WTC11 (cell line): ENCODE data around the gene AGPAT3. TPM values are rescaled to one million over a fixed set of nuclear protein-coding genes. Genes with fewer than 3 reads are reported as not detected.

Experiments
- ATAC-seq: fragments of 200-7000 bp; cut with Tn5 transposase; 2 replicates; pipeline ENCODE4 v1.10.0; 2021; ENCODE audit warnings: mild to moderate bottlenecking, moderate library complexity
- CTCF ChIA-PET: fragments of 300-600 bp; sonication (Branson Sonifier 250); formaldehyde crosslinking; loops from one replicate; lab custom pipeline; 2021; ENCODE audit warnings: antibody characterized with exemption; lab: Charles Lee
- POLR2A ChIA-PET: fragments of 350-600 bp; sonication (Branson Sonifier 250); formaldehyde crosslinking; loops from one replicate; lab custom pipeline; 2021; ENCODE audit warnings: antibody characterized with exemption; lab: Charles Lee
- DNase-seq: peaks from one replicate; pipeline ENCODE4 v3.0.0; 2021; ENCODE audit warnings: low spot score
- H3K27ac Mint-ChIP-seq: 2 replicates; pipeline ENCODE4 v1.8.0; 2021; ENCODE audit warnings: mixed read lengths
- H3K27me3 Mint-ChIP-seq: 2 replicates; pipeline ENCODE4 v1.8.0; 2021; ENCODE audit warnings: low read depth, mild to moderate bottlenecking, moderate library complexity, mixed read lengths
- H3K36me3 Mint-ChIP-seq: 2 replicates; pipeline ENCODE4 v1.8.0; 2021; ENCODE audit warnings: mixed read lengths
- H3K4me1 Mint-ChIP-seq: 2 replicates; pipeline ENCODE4 v1.8.0; 2022; ENCODE audit warnings: mixed read lengths
- H3K4me3 Mint-ChIP-seq: 2 replicates; pipeline ENCODE4 v1.8.0; 2021; ENCODE audit warnings: mild to moderate bottlenecking, moderate library complexity, mixed read lengths
- H3K9me3 Mint-ChIP-seq: 2 replicates; pipeline ENCODE4 v1.8.0; 2021; ENCODE audit warnings: mixed read lengths
- CTCF ChIP-seq: fragments of 200-600 bp; IDR thresholded peaks from 2 replicates; pipeline ENCODE4 v1.8.0; 2022; ENCODE audit warnings: antibody characterized with exemption
- FOXJ3 ChIP-seq: sonication (generic); formaldehyde crosslinking; IDR thresholded peaks from 2 replicates; pipeline ENCODE4 v1.9.0; 2021; ENCODE audit warnings: missing genetic modification reagents, mild to moderate bottlenecking, borderline replicate concordance
- FOXK1 ChIP-seq: sonication (generic); formaldehyde crosslinking; IDR thresholded peaks from 2 replicates; pipeline ENCODE4 v1.8.0; 2022; ENCODE audit warnings: mild to moderate bottlenecking, moderate library complexity, missing genetic modification reagents
- NR1H2 ChIP-seq: sonication (generic); formaldehyde crosslinking; IDR thresholded peaks from 2 replicates; pipeline ENCODE4 v1.9.0; 2021; ENCODE audit warnings: mild to moderate bottlenecking, moderate library complexity, missing genetic modification reagents
- PRDM15 ChIP-seq: sonication (generic); formaldehyde crosslinking; IDR thresholded peaks from 2 replicates; pipeline ENCODE4 v1.8.0; 2022; ENCODE audit warnings: missing genetic modification reagents
- RORB ChIP-seq: fragments of 250-450 bp; sonication (Bioruptor Pico); IDR thresholded peaks from 2 replicates; pipeline ENCODE4 v1.9.0; 2021; ENCODE audit warnings: mild to moderate bottlenecking
- ZBTB43 ChIP-seq: sonication (generic); formaldehyde crosslinking; IDR thresholded peaks from 2 replicates; pipeline ENCODE4 v1.8.1; 2023; ENCODE audit warnings: mild to moderate bottlenecking, missing genetic modification reagents
- ZNF423 ChIP-seq: fragments of 250-450 bp; sonication (Bioruptor Pico); IDR thresholded peaks from 2 replicates; pipeline ENCODE4 v2.1.2; 2022; ENCODE audit warnings: mild to moderate bottlenecking, moderate library complexity
- ZNF425 ChIP-seq: fragments of 250-450 bp; sonication (Bioruptor Pico); conservative IDR thresholded peaks from 2 replicates; pipeline ENCODE4 v1.9.0; 2021; ENCODE audit warnings: mild to moderate bottlenecking
- ZNF671 ChIP-seq: fragments of 250-450 bp; sonication (Bioruptor Pico); IDR thresholded peaks from 2 replicates; pipeline ENCODE4 v1.8.0; 2021; ENCODE audit warnings: mild to moderate bottlenecking
- total RNA-seq: library from RNA; stranded (reverse); gene quantifications from 3 replicates; pipeline ENCODE4 v1.2.3, GENCODE V29; 2021
- TF ChIP-seq, protein P1 (sequence below): sonication (generic); formaldehyde crosslinking; IDR thresholded peaks from 2 replicates; pipeline ENCODE4 v1.8.0; 2022; ENCODE audit warnings: mild to moderate bottlenecking, missing genetic modification reagents
- TF ChIP-seq, protein P2 (sequence below): sonication (generic); formaldehyde crosslinking; IDR thresholded peaks from 2 replicates; pipeline ENCODE4 v1.8.1; 2022; ENCODE audit warnings: missing genetic modification reagents, borderline replicate concordance
- TF ChIP-seq, protein P3 (sequence below): sonication (generic); formaldehyde crosslinking; IDR thresholded peaks from 2 replicates; pipeline ENCODE4 v1.8.0; 2022; ENCODE audit warnings: mild to moderate bottlenecking, missing genetic modification reagents
- TF ChIP-seq, protein P4 (sequence below): fragments of 250-450 bp; sonication (Bioruptor Pico); IDR thresholded peaks from 2 replicates; pipeline ENCODE4 v1.9.0; 2021; ENCODE audit warnings: mild to moderate bottlenecking, borderline replicate concordance
- TF ChIP-seq, protein P5 (sequence below): sonication (generic); formaldehyde crosslinking; IDR thresholded peaks from 2 replicates; pipeline ENCODE4 v1.8.1; 2022; ENCODE audit warnings: low read depth, mild to moderate bottlenecking, moderate library complexity, missing genetic modification reagents, borderline replicate concordance

Gene AGPAT3
- total RNA-seq, 1 experiment from 2014 or later = 5.6 TPM

- H3K4me3 Mint-ChIP-seq = no peak overlapping the region
- ChIA-PET POLR2A (no interaction called here), CTCF (interaction anchor here (0.7 to 3.0 kb wide), 3 partner anchors 18 to 141 kb away, joined by 3 to 10 read pairs (median 3); no protein-coding TSS in a partner anchor)
- H3K36me3 Mint-ChIP-seq = no peaks in the 10 kb centered on the region
- peaks cover 8% of the 10 kb centered on the region for H3K9me3 Mint-ChIP-seq
- DNase-seq = no peak
- no peaks in the 10 kb centered on the region for H3K4me1 Mint-ChIP-seq
- no peak for ATAC-seq
- H3K27me3 Mint-ChIP-seq = no peaks in the 10 kb centered on the region; the same call in 1 of the 2 replicates
- H3K27ac Mint-ChIP-seq = no peak overlapping the region
- TF ChIP-seq PRDM15 (no peak), FOXK1 (CRISPR knock-in tag) (no peak), ZNF423 (no peak), ZNF671 (CRISPR knock-in tag) (no peak), FOXJ3 (CRISPR knock-in tag) (no peak), NR1H2 (no peak), RORB (no peak), ZBTB43 (CRISPR knock-in tag) (no peak), ZNF425 (CRISPR knock-in tag) (no peak), CTCF (no peak)
- TF ChIP-seq, protein P1, sequence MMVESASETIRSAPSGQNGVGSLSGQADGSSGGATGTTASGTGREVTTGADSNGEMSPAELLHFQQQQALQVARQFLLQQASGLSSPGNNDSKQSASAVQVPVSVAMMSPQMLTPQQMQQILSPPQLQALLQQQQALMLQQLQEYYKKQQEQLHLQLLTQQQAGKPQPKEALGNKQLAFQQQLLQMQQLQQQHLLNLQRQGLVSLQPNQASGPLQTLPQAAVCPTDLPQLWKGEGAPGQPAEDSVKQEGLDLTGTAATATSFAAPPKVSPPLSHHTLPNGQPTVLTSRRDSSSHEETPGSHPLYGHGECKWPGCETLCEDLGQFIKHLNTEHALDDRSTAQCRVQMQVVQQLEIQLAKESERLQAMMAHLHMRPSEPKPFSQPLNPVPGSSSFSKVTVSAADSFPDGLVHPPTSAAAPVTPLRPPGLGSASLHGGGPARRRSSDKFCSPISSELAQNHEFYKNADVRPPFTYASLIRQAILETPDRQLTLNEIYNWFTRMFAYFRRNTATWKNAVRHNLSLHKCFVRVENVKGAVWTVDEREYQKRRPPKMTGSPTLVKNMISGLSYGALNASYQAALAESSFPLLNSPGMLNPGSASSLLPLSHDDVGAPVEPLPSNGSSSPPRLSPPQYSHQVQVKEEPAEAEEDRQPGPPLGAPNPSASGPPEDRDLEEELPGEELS (CRISPR knock-in tag) = no peak
- TF ChIP-seq, protein P2, sequence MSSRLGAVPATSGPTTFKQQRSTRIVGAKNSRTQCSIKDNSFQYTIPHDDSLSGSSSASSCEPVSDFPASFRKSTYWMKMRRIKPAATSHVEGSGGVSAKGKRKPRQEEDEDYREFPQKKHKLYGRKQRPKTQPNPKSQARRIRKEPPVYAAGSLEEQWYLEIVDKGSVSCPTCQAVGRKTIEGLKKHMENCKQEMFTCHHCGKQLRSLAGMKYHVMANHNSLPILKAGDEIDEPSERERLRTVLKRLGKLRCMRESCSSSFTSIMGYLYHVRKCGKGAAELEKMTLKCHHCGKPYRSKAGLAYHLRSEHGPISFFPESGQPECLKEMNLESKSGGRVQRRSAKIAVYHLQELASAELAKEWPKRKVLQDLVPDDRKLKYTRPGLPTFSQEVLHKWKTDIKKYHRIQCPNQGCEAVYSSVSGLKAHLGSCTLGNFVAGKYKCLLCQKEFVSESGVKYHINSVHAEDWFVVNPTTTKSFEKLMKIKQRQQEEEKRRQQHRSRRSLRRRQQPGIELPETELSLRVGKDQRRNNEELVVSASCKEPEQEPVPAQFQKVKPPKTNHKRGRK (CRISPR knock-in tag) = no peak
- TF ChIP-seq, protein P3, sequence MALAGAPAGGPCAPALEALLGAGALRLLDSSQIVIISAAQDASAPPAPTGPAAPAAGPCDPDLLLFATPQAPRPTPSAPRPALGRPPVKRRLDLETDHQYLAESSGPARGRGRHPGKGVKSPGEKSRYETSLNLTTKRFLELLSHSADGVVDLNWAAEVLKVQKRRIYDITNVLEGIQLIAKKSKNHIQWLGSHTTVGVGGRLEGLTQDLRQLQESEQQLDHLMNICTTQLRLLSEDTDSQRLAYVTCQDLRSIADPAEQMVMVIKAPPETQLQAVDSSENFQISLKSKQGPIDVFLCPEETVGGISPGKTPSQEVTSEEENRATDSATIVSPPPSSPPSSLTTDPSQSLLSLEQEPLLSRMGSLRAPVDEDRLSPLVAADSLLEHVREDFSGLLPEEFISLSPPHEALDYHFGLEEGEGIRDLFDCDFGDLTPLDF (CRISPR knock-in tag) = no peak
- TF ChIP-seq, protein P4, sequence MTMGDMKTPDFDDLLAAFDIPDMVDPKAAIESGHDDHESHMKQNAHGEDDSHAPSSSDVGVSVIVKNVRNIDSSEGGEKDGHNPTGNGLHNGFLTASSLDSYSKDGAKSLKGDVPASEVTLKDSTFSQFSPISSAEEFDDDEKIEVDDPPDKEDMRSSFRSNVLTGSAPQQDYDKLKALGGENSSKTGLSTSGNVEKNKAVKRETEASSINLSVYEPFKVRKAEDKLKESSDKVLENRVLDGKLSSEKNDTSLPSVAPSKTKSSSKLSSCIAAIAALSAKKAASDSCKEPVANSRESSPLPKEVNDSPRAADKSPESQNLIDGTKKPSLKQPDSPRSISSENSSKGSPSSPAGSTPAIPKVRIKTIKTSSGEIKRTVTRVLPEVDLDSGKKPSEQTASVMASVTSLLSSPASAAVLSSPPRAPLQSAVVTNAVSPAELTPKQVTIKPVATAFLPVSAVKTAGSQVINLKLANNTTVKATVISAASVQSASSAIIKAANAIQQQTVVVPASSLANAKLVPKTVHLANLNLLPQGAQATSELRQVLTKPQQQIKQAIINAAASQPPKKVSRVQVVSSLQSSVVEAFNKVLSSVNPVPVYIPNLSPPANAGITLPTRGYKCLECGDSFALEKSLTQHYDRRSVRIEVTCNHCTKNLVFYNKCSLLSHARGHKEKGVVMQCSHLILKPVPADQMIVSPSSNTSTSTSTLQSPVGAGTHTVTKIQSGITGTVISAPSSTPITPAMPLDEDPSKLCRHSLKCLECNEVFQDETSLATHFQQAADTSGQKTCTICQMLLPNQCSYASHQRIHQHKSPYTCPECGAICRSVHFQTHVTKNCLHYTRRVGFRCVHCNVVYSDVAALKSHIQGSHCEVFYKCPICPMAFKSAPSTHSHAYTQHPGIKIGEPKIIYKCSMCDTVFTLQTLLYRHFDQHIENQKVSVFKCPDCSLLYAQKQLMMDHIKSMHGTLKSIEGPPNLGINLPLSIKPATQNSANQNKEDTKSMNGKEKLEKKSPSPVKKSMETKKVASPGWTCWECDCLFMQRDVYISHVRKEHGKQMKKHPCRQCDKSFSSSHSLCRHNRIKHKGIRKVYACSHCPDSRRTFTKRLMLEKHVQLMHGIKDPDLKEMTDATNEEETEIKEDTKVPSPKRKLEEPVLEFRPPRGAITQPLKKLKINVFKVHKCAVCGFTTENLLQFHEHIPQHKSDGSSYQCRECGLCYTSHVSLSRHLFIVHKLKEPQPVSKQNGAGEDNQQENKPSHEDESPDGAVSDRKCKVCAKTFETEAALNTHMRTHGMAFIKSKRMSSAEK (CRISPR knock-in tag) = no peak
- TF ChIP-seq, protein P5, sequence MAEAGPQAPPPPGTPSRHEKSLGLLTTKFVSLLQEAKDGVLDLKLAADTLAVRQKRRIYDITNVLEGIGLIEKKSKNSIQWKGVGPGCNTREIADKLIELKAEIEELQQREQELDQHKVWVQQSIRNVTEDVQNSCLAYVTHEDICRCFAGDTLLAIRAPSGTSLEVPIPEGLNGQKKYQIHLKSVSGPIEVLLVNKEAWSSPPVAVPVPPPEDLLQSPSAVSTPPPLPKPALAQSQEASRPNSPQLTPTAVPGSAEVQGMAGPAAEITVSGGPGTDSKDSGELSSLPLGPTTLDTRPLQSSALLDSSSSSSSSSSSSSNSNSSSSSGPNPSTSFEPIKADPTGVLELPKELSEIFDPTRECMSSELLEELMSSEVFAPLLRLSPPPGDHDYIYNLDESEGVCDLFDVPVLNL (CRISPR knock-in tag) = no peak
These were observed 30.7 kb upstream of the AGPAT3 start for GRCh38 chr21:43834146-43834905.
